Hematopoietic multipotent progenitor cell treated with erythropoietin and hydrocortisone succinate and interleukin-3 and kit ligand, for 6 days (in vitro differentiated cells): Measurements from ENCODE around the gene VARS1.

Source experiments
- DNase-seq: peaks from one replicate; pipeline ENCODE4 v3.0.0-alpha.2; 2015

Gene VARS1

DNA sequence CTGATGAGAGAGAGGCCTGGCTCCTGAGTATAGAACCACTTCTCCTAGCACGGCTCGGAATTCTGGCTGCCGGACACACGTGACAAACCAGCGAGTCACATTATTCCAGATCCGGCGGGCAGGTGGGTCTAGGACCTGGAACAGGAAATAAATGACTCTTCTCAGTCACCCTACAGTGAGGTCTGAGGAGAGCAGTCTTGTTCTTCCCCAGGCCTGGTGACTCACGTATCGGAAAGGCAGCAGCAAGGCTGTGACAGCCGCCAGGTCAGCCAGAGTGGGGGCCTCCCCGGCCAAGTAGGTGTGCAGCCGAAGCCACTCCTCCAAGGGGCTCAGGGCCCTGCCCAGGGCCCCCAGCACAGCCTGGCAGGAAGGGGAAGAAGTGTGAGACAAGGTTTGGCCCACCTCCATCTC, 2.8 kb downstream of the VARS1 start:
- no peak for DNase-seq

DNA sequence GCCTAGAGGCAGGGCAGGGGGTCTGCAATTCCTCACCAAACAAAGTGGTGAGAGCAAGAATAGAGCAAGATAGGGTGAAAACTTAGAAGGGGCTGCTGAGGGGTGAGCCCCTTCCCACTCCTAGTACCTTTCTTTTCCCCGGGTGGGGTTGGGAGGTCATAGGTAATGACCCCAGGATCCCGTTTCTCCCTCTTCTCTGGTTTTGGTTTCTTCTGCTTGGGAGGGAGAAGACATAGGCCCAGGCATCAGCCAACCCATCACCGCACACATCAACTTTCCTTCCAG, 3.5 kb downstream of the VARS1 start:
- DNase-seq, result no peak

DNA sequence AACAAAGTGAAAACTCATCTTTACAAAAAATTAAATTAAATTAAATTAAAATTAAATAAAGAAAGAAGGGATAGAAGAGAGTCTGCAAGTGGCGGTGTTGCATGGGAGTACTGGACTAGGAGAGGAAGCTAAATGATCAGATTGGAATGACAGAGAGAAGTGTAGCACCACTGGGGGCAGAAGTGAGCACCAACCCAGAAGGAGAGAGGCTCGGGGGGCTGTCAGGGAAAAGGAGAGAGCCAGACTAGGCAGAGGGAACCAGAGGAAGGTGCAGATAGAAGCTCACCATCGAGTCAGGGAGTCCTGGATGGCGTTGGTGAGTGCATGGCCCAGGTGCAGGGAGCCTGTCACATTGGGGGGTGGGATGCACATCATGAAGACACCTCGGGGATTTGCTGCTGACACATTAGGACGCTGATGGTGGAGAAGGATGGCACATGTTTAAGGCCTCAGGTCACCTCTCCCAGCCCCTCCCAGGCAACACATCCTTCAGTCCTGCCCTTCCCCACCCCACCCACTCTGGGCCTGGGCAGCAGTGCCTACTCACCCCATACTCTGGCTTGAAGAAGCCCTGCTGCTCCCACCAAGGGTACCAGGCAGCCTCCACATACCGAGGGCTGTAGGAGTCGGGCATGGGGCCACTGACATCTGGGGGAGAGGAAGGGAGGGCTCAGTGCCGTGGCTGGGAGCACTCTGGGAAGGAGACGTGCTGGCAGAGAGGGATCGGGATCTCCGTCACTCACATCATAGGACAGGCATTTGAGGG, 4.0 kb downstream of the VARS1 start:
- DNase-seq, result peak; percentile 83

DNA sequence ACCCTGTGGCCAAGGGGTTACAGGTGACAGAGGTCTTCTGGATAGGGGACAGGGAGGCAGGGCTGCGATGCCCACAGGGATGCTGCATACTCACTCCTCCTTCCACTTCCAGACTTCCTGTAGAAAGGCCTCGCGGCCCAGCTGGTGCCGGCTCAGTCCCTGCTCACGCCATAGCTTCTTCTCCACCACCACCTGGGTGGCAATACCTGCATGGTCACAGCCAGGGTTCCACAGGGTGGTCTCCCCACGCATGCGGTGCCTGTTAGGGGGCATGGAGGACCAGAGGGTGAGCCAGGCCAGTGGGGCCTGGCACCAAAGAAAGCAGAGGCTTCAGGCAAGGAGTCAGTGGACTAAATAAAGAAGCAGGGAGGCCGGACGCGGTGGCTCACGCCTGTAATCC, 10.1 kb downstream of the VARS1 start:
- DNase-seq, result no peak

DNA sequence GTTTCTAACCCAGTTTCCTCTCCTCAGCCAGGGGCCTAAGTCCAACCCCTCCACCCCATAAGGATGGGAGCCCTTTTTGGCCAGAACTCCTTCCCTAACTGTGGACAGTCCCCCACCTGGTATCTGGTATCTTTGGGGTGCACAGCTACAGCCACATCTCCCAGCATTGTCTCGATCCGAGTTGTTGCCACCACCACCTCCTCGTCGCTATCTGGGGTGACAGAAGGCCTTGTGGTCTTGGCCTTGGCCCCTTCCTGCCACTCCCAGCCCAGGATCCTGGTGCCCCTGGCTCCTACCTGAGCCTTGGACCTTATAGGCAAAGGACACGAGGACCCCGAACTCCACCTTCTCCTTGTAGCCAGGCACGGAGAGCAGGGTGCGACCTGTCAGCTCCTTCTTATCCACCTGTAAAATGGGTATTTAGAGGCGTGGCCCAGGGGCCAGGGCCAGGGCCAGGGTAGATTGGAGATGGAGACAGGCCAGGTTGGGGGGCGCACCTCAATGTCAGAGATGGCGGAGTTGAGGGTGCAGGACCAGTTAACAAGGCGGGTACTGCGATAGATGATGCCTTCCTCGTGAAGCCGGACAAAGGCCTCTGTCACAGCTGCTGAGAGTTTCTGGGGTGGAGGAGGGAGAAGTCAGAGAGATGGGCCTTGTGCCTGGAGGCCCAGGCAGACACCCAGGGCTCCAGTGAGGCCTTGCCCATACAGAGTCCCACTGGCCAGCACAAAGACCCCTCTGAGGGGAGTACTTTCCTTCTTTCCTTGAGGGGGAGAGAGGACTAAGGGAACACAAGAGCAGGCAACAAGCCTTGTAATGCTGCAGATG, 11.2 kb downstream of the VARS1 start:
- DNase-seq, result peak; percentile 53

DNA sequence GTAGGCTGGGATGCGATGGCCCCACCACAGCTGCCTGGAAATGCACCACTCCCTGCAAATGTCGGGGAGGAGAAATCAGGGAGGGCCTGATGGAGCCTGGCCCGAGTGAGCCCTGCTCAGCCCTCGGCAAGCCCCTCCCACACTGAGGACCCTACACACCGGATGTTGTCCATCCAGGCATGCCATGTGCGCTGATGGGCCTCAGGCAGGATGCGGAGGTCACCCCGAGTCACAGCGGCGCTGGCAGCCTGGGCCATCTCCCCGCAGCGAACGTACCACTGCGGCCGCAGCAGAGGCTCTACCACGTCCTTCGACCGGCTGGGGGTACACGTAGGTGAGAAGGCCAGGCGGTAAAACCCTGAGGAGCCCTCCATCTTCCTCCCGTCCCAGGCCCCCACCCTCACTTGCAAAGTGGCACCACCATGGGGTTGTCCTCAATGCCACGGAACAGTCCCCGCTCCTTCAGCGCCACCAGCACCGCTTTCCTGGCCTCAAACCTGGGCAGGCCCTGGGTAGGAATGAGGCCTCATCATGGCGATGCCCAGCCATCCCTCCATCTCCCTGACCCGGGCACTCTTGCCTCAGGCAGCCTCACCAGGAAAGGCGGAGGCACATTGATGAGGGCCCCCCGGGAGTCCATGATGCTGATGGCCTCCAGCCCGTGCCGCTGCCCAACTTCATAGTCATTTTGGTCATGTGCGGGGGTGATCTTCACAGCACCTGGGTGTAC, 13.3 kb downstream of the VARS1 start:
- DNase-seq, result no peak

DNA sequence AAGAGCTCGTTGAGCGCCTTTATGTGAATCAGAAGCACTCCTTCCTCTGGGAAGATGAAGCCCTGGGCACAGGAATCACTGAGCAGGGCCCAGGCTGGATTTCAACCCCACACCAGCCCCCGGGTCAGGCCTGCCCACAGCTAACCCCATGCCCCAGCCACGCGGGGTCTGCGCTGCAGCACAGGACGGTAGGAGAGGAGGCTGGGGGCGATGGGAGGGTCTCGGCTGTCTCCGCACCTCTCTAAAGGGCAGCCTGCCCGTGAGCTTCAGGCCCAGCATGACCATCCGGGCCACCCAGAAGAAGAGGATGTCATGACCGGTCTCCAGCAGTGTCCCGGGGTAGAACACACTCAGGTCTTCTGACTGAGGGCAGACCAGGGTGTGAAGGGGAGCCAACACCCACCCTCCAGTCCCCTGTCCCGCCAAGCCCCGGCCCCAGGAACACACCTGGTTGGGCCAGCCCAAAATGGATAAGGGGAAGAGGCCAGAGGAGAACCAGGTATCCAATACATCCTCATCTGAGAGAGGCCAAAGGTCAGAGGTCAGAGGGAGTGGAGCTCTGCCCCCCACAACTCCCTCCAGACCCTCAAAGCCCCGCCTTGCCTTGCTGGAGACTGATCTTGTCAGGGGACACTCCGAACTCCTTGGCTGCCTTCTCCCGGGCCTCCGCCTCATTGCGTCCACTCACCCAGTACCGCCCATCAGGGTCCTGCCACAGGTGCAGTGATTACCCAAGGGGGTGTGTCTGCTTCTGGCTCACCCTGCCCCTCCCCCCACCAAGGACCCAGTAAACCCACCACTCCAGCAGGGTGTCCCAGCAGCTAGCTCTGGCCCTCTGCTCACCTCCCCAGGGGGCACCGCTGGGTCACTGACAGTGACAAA, 14.1 kb downstream of the VARS1 start:
- DNase-seq, result no peak

DNA sequence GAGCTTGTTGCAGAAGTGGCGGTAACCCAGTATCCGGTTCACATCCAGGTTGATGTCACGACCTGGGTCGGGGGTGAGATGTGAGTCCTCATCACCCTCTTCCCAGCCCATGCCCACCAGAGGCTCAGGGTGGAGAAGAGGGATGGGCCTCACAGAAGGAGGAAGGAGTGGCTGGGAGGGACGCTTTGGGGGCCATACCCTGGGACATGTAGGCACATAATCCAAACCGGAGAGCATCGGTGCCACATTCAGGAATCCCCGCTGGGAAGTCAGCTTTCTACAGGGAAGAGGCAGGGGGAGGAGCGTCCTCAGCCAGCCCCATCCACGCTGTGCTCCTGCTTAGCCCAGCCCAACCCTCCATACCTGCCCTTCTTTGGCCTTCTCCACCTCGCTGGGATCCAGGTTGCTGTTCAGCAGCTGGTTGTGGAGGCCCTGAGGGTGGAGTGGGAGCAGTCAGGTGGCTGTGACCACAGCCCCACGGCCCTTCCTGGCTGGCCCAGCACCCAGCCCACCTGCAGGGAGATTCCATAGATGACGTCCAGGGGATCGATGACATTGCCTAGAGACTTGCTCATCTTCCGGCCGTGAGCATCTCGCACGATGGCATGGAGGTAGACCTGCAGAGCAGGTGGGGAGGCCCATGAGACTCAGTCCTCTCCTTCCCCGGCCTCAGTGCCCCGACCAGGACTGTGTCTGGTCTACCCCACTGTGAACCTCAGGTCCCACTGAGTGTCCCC, 14.9 kb downstream of the VARS1 start:
- DNase-seq, result no peak

DNA sequence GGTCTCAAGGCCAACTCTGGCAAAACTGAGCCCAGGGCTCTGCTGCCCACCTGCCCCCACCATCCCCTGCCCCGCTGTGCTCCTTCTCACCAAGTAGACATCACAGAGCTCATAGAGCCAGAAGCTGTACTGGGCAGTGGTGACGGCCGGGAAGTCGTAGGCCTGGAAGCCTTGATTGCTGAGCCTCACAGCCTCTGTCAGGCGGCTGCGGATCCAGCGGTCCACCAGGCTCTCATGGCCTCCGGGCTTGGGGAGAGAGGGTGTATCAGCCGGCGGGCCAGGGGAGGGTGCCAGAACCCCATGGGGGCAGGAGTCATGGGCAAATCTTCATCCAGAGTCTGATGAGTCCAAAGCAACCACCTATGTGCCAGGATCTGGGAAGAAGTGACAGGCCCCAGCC, 15.6 kb downstream of the VARS1 start:
- DNase-seq, result no peak

DNA sequence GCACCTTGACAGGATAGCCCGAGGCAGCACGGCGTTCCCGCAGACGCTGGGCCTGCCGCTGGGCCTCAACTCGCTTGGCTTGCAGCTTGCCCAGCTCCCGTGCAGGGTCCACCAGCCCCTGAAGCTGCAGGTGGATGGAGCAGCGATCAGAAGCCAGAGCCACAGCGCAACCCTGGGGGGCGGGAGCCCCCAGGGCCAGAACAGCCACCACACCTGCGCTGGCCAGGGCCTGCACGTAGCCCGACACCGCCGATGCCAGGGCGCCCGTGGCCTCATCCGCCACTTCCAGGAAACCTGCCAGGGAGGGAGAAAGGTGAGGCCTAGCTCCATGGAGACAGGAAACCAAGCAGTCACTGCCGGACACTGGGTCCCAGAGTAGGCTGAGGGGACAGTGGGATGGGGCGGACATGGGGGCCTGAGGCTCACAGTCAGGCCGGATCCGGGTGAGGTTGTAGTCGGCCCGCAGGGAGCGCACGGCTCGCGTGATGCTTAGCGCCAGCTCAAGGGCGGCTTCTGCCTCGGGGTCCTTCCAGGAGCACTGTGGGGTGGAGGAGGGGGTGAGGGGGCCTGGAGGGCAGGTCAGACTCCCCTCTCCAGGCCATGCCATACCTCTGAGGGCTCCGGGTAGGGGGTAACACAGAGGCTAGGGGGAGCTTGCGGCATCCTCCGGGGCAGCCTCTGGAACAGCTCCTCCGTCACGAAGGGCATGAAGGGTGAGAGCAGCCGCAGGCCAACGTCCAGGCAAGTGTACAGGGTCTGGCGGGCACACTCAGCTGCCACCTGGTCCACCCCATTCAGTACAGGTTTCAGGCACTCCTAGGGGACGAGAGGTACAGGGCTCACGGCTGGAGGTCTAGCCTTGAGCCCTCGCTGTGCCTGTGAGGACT, 16.3 kb downstream of the VARS1 start:
- DNase-seq, result no peak

DNA sequence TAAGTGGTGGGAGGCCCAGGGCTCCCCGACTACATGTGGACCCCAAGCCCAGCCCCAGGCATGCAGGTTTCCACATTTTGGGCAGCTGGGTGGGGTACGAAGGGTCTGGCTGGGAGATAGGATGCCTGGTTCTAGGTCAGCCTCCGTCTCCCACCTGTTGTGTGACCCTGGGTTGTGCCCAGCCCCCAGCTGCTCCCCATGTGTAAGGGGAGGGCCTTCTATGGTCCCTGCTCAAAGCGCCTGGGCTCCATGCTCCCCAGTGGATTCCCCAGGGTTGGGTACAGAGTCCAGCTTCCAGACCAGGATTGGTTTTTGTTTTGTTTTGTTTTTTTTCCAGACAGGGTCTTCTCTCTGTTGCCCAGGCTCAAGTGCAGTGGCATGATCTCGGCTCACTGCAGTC, 17.4 kb downstream of the VARS1 start:
- no peak for DNase-seq

DNA sequence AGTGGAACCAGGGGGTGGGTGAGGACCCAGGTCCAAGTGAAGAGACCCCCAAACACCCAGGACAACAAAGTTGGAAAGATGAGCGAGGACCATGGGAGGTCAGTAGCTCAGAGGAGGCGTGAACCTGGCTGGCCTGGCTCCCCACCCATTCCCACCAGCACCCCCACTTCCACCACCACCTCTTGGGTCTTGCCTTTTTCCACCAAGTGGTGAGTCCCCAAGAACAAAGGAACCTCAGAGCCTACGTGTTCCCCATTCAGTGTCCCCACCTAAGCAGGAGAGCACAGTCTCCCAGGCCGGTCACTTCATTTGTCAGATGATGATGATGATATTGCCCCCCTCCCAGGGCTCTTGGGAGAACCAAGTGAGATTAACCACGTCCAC, 17.9 kb downstream of the VARS1 start:
- DNase-seq, result no peak

DNA sequence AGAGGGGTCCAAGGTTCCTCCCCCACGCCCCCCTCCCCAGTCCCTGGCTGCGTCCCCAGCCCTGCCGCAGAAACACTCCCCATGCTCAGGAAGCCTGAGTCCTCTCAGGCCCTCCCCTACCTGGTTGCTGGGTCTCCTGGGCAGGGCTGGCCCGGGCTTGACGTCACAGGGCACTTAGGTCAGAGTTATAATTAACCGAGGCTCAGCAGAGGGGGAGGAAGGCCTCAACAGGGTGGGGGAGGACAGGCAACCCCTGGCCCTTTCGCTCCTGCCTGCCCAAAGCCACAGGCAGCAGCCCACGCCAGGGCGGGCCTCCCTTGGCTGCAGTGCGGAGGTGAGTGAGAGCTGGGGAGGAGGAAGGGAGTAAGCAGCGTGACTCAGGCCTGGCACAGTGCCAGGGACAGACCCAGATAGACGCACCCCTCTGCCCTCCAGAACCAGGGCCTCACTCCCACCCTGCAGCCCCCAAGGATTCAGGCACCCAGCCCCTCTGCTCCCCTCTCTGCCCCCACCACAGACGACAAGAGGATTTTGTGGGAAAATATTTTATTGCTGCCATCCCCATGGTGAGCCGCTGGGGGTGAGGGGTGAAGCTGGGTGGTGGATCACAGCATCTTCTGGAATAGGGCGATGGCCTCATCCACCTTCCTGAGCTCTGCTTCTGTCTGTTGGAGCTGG, 18.4 kb downstream of the VARS1 start, which contains the start of gene VWA7:
TSS of gene VWA7 (minus strand) at position 340 of the 678 bp plus-strand sequence. CDS start 549 bp downstream, outside the sequence.
- peak; percentile 88 for DNase-seq

DNA sequence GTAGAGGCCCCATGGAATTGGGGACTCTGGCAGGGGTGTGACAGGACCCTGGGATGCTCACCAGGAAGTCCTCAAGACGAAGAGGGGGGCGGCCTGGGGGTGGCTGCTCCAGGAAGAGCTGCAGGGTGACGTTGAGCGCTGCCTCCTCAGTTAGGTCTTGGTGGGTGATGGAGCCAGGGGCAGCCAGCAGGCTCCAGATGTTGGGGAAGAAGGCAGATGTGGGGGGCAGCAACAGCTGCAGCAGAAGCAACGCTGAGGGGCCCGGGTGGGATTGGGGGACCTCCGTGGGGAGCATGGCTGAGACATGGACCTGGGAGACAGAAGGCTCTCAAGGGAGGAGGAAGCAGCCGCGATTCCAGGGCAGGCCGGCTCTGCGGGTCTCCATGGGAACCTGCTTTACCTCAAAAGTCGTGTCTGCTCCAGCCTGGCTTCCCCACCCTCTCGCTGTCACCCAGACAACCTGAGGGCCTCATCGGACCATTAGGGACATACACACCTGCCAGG, 19.0 kb downstream of the VARS1 start:
- DNase-seq, result peak; percentile 46

DNA sequence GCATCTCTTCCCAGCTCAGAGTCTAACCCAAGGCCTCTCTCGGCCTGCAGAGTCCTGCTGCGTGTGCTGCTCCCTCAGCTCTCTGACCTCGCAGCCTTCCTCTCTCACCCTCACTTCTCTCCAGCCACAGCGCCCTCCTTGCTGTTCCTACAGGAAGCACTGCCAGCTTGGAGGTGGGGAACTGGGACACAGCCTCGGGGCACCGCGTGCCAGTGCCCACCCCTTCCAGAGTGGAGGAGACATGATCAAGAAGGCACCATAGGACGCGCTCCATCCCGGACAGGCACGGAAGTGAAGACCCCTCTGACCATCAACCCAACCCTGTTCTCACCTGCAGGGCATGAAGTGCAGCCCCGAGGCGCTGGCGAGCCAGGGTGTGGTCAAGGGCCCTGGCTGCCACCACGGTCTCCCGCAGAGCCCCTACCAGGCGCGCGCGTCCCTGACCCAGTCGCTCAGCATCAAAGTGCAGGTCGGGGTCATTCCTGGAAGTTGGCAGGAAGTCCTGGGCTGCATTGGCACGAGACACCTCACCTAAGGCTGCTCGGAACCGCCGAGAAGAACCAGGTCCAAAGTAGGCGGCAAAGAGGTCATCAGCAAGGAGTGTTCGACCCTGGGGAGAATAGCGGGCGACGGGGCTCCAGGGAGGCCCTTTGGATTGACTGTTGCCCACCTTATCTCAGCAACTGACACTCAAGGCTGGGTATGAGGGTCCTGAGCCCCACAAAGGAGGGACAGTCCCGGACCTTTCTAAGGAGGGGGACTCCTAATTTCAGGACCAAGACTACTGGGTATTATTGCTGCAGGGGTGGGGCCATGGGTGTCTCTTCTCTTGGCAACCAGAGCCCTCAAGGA, 19.7 kb downstream of the VARS1 start:
- no peak for DNase-seq

DNA sequence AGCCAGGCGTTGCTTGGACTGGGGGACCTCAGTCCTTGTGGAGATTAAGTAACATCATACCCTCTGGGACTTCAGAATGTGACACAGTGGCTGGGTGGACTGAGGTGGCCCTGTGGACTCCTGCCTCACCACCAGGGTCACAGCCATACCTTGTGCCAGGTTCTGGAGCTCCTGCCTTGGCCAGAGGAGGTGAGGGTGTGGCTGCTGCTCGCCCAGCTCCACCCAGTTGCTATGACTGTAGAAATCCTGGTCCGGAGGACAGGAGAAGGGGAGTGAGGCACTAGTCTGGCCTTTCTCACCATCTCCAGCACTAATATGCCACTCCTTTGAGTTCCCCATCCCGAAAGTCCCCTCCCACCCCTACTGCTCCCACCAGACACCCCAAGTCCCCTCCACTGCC, 20.4 kb downstream of the VARS1 start:
- no peak for DNase-seq

DNA sequence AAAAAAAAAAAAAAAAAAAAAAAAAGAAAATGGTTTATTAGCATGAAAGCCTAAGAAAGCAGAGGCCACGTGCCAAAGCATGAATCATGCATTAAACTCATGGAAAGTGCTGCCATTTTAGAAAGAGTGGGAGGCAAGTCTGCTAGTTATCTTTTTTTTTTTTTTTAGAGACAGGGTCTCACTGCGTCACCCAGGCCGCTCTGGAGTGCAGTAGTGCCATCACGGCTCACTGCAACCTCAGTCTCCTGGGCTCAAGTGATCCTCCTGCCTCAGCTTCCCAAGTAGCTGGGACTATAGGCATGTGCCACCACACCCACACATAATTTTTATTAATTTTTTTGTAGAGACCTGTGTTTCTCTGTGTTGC, 23.6 kb downstream of the VARS1 start:
- DNase-seq, result peak; percentile 38

DNA sequence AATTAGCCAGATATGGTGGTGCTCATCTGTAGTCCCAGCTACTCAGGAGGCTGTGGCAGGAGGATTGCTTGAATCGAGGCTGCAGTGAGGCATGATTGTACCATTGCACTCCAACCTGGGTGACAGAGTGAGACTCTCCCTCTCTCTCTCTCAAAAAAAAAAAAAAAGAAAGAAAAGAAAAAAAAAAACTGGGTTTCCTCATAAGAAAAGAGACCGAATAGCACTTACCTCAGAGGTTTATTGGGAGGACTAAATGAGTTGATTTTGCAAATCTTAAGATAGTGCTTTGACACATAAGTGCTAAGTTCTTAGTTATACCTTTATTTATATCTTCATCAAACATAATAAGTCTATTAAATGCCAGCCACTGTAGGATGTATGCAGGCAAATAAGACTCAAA, 24.7 kb downstream of the VARS1 start:
- no peak for DNase-seq

DNA sequence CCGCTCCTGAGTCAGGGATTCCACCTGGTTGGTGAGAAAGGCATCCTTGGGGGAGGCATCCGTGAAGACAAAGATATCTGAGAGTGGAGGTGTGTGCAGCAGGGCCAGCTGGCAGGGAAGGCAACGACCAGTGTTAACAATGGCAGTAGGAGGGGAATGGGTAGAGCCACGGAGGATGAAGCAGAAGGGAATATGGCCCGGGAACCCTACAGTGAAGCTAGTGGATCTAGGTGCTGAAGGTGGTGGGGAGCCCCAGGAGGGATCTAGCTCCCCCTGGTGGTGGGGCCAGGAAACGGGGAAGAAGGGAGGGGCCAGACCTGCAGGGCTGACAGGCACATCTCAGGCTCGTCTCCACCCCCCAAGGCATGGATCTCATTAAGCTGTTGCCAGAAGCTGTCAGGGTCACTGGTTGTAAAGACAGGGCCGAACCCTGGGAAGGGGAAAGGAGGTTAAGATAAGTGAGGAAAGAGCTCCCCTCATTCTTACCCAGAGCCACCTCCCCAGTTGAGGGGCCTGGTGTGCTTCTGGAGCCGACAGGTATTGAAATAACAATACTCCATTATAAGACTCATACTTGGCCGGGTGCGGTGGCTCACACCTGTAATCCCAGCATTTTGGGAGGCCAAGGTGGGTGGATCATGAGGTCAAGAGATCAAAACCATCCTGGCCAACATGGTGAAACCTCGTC, 25.7 kb downstream of the VARS1 start:
- DNase-seq, result peak; percentile 90
